Adrenal gland (tissue), 5 donors: Measurements from ENCODE around the gene IFT52.

Experiments used
- CTCF ChIP-seq, 6 experiments: fragments of 450-650 bp in 4 of 6; fragments of 200-600 bp in 2 of 6; sonication (generic) in 1 of 6; IDR thresholded peaks; 1 replicate in 5 of 6; 2 replicates in 1 of 6; pipeline versions ENCODE4 v1.5.1 to v1.8.0; 2016 to 2021; ENCODE audit warnings: antibody characterized with exemption in 6 of 6, mild to moderate bottlenecking in 2 of 6, moderate library complexity in 1 of 6
- POLR2A ChIP-seq, 2 donors: fragments of 450-650 bp; IDR thresholded peaks; one replicate each; pipeline ENCODE4 v1.6.1; 2017; ENCODE audit warnings: antibody characterized with exemption in 2 of 2, mild to moderate bottlenecking in 2 of 2, moderate library complexity in 1 of 2
- donor health status: DM: no; HTN: no; CAD: no.

GRCh38 chr20:43545837-43546578 lies 44.7 kb upstream of the IFT52 start:
- TF ChIP-seq CTCF (IDR thresholded peaks at IDR 0.05), result no peak
- no peak for TF ChIP-seq POLR2A (IDR thresholded peaks at IDR 0.05)
